HL-60 (cell line): Measurements from ENCODE around the gene ZSWIM8.
"Not testable (repeated sequence)": the region's sequence is repeated elsewhere in the genome, so short reads cannot be mapped to it uniquely, and the experiment has no call there.

Source experiments
- DNase-seq, 2 experiments: peaks; one replicate each; pipeline ENCODE4 v3.0.0-alpha.2; 2010 to 2020; ENCODE audit warnings: low read depth in 1 of 2, low spot score in 1 of 2
- H3K27ac ChIP-seq: fragments of 250-450 bp; sonication (Bioruptor Pico); replicated peaks from 2 replicates; pipeline ENCODE4 v1.5.1; 2020; ENCODE audit warnings: mild to moderate bottlenecking, moderate library complexity
- H3K27me3 ChIP-seq: fragments of 250-450 bp; sonication (Bioruptor Pico); 2 replicates; pipeline ENCODE4 v1.5.1; 2021; ENCODE audit warnings: mild to moderate bottlenecking, moderate library complexity; ENCODE audit not compliant: insufficient read depth, poor library complexity, severe bottlenecking
- H3K4me3 ChIP-seq: replicated peaks from 2 replicates; pipeline ENCODE4 v1.5.1; 2011; ENCODE audit warnings: mild to moderate bottlenecking, control low read depth, low read length; ENCODE audit not compliant: insufficient read depth
- GABPA ChIP-seq: IDR thresholded peaks from 2 replicates; pipeline ENCODE4 v1.6.1; 2012; ENCODE audit warnings: low read depth
- POLR2AphosphoS5 ChIP-seq: IDR thresholded peaks from 2 replicates; pipeline ENCODE4 v1.6.1; 2012; ENCODE audit warnings: low read depth
- SPI1 ChIP-seq: IDR thresholded peaks from 2 replicates; pipeline ENCODE4 v1.6.1; 2012; ENCODE audit warnings: low read depth, mild to moderate bottlenecking, borderline replicate concordance
- TF ChIP-seq, protein P1 (sequence below): IDR thresholded peaks from one replicate; pipeline ENCODE4 v1.5.1; 2011; ENCODE audit warnings: low read length, control low read depth, inconsistent platforms; ENCODE audit not compliant: insufficient read depth
- TF ChIP-seq, protein P2 (sequence below): IDR thresholded peaks from 2 replicates; pipeline ENCODE4 v1.6.1; 2012; ENCODE audit warnings: low read depth; ENCODE audit not compliant: insufficient replicate concordance

ZSWIM8 gene

DNA sequence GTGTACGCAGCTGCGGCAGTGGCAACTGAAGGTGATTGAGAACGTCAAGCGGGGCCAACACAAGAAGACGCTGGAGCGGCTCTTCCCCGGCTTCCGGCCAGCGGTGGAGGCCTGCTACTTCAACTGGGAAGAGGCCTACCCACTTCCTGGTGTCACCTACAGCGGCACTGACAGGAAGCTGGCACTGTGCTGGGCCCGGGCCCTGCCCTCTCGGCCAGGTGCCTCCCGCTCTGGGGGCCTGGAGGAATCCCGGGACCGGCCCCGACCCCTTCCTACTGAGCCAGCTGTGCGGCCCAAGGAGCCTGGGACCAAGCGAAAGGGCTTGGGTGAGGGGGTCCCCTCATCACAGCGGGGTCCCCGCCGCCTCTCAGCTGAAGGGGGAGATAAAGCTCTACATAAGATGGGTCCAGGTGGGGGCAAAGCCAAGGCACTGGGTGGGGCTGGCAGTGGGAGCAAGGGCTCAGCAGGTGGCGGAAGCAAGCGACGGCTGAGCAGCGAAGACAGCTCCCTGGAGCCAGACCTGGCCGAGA is 6.5 kb downstream of the ZSWIM8 start:
- no peak overlapping the region for H3K4me3 ChIP-seq
- no peak for DNase-seq
- H3K27me3 ChIP-seq: no peaks in the 10 kb centered on the region
- TF ChIP-seq GABPA (no peak), POLR2AphosphoS5 (no peak), SPI1 (no peak)
- TF ChIP-seq, protein P1, sequence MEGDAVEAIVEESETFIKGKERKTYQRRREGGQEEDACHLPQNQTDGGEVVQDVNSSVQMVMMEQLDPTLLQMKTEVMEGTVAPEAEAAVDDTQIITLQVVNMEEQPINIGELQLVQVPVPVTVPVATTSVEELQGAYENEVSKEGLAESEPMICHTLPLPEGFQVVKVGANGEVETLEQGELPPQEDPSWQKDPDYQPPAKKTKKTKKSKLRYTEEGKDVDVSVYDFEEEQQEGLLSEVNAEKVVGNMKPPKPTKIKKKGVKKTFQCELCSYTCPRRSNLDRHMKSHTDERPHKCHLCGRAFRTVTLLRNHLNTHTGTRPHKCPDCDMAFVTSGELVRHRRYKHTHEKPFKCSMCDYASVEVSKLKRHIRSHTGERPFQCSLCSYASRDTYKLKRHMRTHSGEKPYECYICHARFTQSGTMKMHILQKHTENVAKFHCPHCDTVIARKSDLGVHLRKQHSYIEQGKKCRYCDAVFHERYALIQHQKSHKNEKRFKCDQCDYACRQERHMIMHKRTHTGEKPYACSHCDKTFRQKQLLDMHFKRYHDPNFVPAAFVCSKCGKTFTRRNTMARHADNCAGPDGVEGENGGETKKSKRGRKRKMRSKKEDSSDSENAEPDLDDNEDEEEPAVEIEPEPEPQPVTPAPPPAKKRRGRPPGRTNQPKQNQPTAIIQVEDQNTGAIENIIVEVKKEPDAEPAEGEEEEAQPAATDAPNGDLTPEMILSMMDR: no peak
- TF ChIP-seq, protein P2, sequence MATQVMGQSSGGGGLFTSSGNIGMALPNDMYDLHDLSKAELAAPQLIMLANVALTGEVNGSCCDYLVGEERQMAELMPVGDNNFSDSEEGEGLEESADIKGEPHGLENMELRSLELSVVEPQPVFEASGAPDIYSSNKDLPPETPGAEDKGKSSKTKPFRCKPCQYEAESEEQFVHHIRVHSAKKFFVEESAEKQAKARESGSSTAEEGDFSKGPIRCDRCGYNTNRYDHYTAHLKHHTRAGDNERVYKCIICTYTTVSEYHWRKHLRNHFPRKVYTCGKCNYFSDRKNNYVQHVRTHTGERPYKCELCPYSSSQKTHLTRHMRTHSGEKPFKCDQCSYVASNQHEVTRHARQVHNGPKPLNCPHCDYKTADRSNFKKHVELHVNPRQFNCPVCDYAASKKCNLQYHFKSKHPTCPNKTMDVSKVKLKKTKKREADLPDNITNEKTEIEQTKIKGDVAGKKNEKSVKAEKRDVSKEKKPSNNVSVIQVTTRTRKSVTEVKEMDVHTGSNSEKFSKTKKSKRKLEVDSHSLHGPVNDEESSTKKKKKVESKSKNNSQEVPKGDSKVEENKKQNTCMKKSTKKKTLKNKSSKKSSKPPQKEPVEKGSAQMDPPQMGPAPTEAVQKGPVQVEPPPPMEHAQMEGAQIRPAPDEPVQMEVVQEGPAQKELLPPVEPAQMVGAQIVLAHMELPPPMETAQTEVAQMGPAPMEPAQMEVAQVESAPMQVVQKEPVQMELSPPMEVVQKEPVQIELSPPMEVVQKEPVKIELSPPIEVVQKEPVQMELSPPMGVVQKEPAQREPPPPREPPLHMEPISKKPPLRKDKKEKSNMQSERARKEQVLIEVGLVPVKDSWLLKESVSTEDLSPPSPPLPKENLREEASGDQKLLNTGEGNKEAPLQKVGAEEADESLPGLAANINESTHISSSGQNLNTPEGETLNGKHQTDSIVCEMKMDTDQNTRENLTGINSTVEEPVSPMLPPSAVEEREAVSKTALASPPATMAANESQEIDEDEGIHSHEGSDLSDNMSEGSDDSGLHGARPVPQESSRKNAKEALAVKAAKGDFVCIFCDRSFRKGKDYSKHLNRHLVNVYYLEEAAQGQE: no peak
- no peak overlapping the region for H3K27ac ChIP-seq

DNA sequence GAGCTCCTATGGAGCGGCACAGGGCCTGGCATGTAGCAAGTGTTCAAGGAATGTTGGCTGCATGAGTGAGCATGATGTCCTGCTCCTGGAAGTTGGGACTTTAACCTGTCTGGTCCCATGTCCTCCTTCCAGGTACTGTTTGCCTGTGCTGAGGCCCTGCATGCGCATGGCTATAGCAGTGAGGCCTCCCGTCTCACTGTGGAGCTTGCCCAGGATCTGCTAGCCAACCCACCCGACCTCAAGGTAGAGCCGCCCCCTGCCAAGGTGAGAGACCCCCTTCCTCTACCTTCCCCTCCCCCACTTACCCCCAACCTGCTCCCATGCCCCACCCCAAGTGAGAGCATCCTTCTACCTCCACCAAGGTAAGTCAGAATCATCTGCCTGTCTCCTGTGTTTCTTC is 8.1 kb downstream of the ZSWIM8 start:
- Histone ChIP-seq H3K27ac (no peak overlapping the region), H3K4me3 (no peak overlapping the region), H3K27me3 (no peaks in the 10 kb centered on the region)
- no peak for DNase-seq
- TF ChIP-seq GABPA (no peak), POLR2AphosphoS5 (no peak), SPI1 (no peak)
- TF ChIP-seq, protein P1: no peak

DNA sequence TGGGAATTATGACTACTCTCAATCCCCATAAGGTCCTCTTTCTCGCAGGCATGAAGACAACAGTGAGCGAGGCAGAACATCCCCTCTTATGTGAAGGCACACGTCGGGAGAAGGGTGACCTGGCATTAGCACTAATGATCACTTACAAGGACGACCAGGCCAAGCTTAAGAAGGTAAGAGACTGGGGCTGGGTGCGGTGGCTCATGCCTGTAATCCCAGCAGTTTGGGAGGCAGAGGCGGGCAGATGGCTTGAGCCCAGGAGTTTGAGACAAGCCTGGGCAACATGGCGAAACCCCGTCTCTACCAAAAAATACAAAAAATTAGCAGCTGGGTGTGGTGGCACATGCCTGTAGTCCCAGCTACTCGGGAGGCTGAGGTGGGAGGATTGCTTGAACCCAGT is 10.1 kb downstream of the ZSWIM8 start:
- DNase-seq, H3K27ac ChIP-seq, H3K27me3 ChIP-seq, H3K4me3 ChIP-seq: not testable (repeated sequence)

DNA sequence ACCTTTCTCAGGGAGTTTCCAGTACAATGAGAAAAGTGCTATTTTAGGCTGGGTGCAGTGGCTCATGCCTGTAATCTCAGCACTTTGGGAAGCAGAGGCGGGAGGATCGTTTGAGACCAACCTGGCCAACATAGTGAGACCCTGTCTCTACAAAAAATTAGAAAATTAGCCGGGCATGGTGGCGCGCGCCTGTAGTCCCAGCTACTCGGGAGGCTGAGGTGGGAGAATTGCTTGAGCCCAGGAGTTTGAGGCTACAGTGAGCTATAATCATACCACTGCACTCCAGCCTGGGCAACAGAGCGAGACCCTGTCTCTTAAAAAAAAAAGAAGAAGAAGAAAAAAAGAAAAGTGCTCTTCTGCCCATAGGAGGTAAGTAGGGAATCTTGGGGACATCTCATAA is 10.6 kb downstream of the ZSWIM8 start:
- not testable (repeated sequence) for DNase-seq, H3K4me3 ChIP-seq, H3K27me3 ChIP-seq, H3K27ac ChIP-seq

DNA sequence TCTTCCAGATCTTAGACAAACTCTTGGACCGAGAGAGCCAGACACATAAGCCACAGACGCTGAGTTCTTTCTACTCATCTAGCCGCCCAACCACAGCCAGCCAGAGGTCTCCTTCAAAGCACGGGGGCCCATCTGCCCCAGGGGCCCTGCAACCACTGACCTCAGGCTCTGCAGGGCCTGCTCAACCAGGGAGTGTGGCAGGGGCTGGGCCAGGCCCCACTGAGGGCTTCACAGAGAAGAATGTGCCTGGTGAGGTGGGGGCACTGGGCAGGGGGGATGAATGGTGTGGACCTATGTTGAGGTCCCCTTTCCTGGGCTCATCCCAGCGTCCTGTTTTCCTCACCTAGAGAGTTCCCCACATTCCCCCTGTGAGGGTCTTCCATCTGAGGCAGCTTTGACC is 11.4 kb downstream of the ZSWIM8 start:
- no peak overlapping the region for H3K27ac ChIP-seq
- no peaks in the 10 kb centered on the region for H3K27me3 ChIP-seq
- no peak overlapping the region for H3K4me3 ChIP-seq
- DNase-seq: no peak
- no peak for TF ChIP-seq SPI1
- no peak for TF ChIP-seq POLR2AphosphoS5
- no peak for TF ChIP-seq GABPA
- TF ChIP-seq, protein P2: no peak
- TF ChIP-seq, protein P1: no peak
